NCI-H1436 treated with DMSO at 0.1 percent for 48 hours (cell line): Measurements from ENCODE around the gene RHOC.
"Not testable (repeated sequence)": the region's sequence is repeated elsewhere in the genome, so short reads cannot be mapped to it uniquely, and the experiment has no call there.

Source experiments
- DNase-seq: peaks from one replicate; lab custom pipeline; 2025; lab: John Stamatoyannopoulos, UW

The RHOC gene

GRCh38 chr1:112706505-112707220 lies at the start of gene RHOC:
Gene RHOC, minus strand, starts transcription at chr1:112707127. Its CDS starts 3,328 bp downstream, at chr1:112703799.
- no peak for DNase-seq

GRCh38 chr1:112754116-112754628 lies 47.2 kb upstream of the RHOC start:
- DNase-seq = no peak

- DNase-seq = no peak
Observed at GRCh38 chr1:112748396-112748795, 41.5 kb upstream of the RHOC start.

- DNase-seq = no peak
Observed at GRCh38 chr1:112744009-112744578, 37.2 kb upstream of the RHOC start.

GRCh38 chr1:112743174-112744008 lies 36.5 kb upstream of the RHOC start:
- no peak for DNase-seq

- DNase-seq = no peak
Observed at GRCh38 chr1:112737573-112737972, 30.6 kb upstream of the RHOC start.

GRCh38 chr1:112735752-112736151 lies 28.8 kb upstream of the RHOC start:
- no peak for DNase-seq

- DNase-seq = no peak
Observed at GRCh38 chr1:112731451-112731850, 24.5 kb upstream of the RHOC start.

GRCh38 chr1:112729909-112730308 lies 23.0 kb upstream of the RHOC start:
- DNase-seq = no peak

GRCh38 chr1:112729011-112729410 lies 22.1 kb upstream of the RHOC start:
- DNase-seq = not testable (repeated sequence)

GRCh38 chr1:112728306-112728971 lies 21.5 kb upstream of the RHOC start:
- not testable (repeated sequence) for DNase-seq

GRCh38 chr1:112727716-112728115 lies 20.8 kb upstream of the RHOC start:
- no peak for DNase-seq

GRCh38 chr1:112724240-112724639 lies 17.3 kb upstream of the RHOC start:
- not testable (repeated sequence) for DNase-seq

- no peak for DNase-seq
Observed at GRCh38 chr1:112723511-112723839, 16.5 kb upstream of the RHOC start.

- DNase-seq = no peak
Observed at GRCh38 chr1:112722601-112723510, 15.9 kb upstream of the RHOC start.

- DNase-seq = no peak
Observed at GRCh38 chr1:112721966-112722524, 15.1 kb upstream of the RHOC start.

GRCh38 chr1:112721294-112721693 lies 14.4 kb upstream of the RHOC start:
- not testable (repeated sequence) for DNase-seq

GRCh38 chr1:112720800-112721199 lies 13.9 kb upstream of the RHOC start:
- DNase-seq = no peak

GRCh38 chr1:112719706-112720105 lies 12.8 kb upstream of the RHOC start:
- DNase-seq = no peak

GRCh38 chr1:112718691-112719418 lies 11.9 kb upstream of the RHOC start:
- DNase-seq = no peak
